Left lung (tissue), 10 donors: ENCODE measurements around the gene NTRK2. TPM values are rescaled to one million over a fixed set of nuclear protein-coding genes. Genes with fewer than 3 reads are reported as not detected.
A peak's percentile ranks its signal among the peaks of the same experiment; 100 is the strongest.

Experiments used
- ATAC-seq: fragments of 200-7000 bp; cut with Tn5 transposase; one replicate; pipeline ENCODE4 v1.9.1; 2020; ENCODE audit warnings: moderate library complexity
- DNase-seq, 4 donors: peaks; one replicate each; pipeline ENCODE4 v3.0.0-alpha.2; 2013 to 2020
- H3K27ac ChIP-seq, 2 donors: fragments of 200-600 bp; sonication (generic) in 1 of 2; one replicate each; pipeline versions ENCODE4 v1.5.0 to v1.8.0; 2020 to 2021
- H3K27me3 ChIP-seq, 2 donors: fragments of 200-600 bp; sonication (generic) in 1 of 2; one replicate each; pipeline versions ENCODE4 v1.5.0 to v1.8.0; 2020 to 2021
- H3K36me3 ChIP-seq, 2 donors: fragments of 200-600 bp; sonication (generic) in 1 of 2; one replicate each; pipeline versions ENCODE4 v1.5.0 to v1.8.0; 2020 to 2021
- H3K4me1 ChIP-seq, 2 donors: fragments of 200-600 bp; one replicate each; pipeline ENCODE4 v1.8.0; 2021
- H3K4me3 ChIP-seq, 2 donors: fragments of 200-600 bp; sonication (generic) in 1 of 2; one replicate each; pipeline versions ENCODE4 v1.5.0 to v1.8.0; 2020 to 2021; ENCODE audit warnings: mild to moderate bottlenecking in 1 of 2
- H3K9me3 ChIP-seq, 2 donors: fragments of 200-600 bp; sonication (generic) in 1 of 2; one replicate each; pipeline versions ENCODE4 v1.5.0 to v1.8.0; 2020 to 2021
- CTCF ChIP-seq, 2 donors: fragments of 200-600 bp; sonication (generic) in 1 of 2; IDR thresholded peaks; one replicate each; pipeline versions ENCODE4 v1.5.0 to v1.8.0; 2021; ENCODE audit warnings: antibody characterized with exemption in 2 of 2
- intact Hi-C, 2 donors: fragments of 100-400 bp; cut with DNase I; formaldehyde crosslinking; loops; one replicate each; pipeline versions ENCODE4 v1.11.2 to v1.14.2; 2022
- polyA plus RNA-seq, 6 donors: library from polyadenylated mRNA; unstranded; fragments of 120-200 nt; gene quantifications; one replicate each; pipeline ENCODE4 v1.2.1, GENCODE V29; 2013; ENCODE audit not compliant: insufficient read length in 6 of 6
- total RNA-seq, 2 donors: library from RNA; stranded (reverse); fragmentation: NEBNext Ultra II Directional; extraction: Animal tissue kit (Norgen Biotek cat#: 25700); gene quantifications; one replicate each; pipeline ENCODE4 v1.2.1, GENCODE V29; 2021
- donor health status: DM: no; HTN: yes; CAD: no.
- donor health status: DM: no; HTN: no; CAD: no.

NTRK2 gene
- total and polyA plus RNA-seq, 8 donors = 0.29 to 3.8 (median 1.7) TPM

- H3K36me3 ChIP-seq = no peaks in the 10 kb centered on the region
- H3K4me3 ChIP-seq = no peak overlapping the region
- H3K27ac ChIP-seq = peak overlapping the region in 1 of 2 donors; percentile 1
- peak; percentile 77 for ATAC-seq
- peaks cover 0 to 5% of the 10 kb centered on the region in 2 donors for H3K4me1 ChIP-seq
- no peaks in the 10 kb centered on the region for H3K27me3 ChIP-seq
- intact Hi-C loops = no loop called here
- no peak for TF ChIP-seq CTCF (IDR thresholded peaks at IDR 0.05)
- no peaks in the 10 kb centered on the region for H3K9me3 ChIP-seq
- DNase-seq = peak in 1 of 4 donors; percentile 36
Observed at GRCh38 chr9:84851935-84852585, 182.5 kb downstream of the NTRK2 start.

- TF ChIP-seq CTCF (IDR thresholded peaks at IDR 0.05) = no peak
- intact Hi-C loops = no loop called here
- Histone ChIP-seq H3K27ac (peak overlapping the region in 1 of 2 donors; percentile 1), H3K4me3 (no peak overlapping the region), H3K27me3 (no peaks in the 10 kb centered on the region), H3K36me3 (no peaks in the 10 kb centered on the region), H3K9me3 (no peaks in the 10 kb centered on the region), H3K4me1 (peaks cover 0 to 5% of the 10 kb centered on the region in 2 donors)
- no peak for DNase-seq
- no peak for ATAC-seq
Observed at GRCh38 chr9:84852617-84853301, 183.2 kb downstream of the NTRK2 start.

- no peaks in the 10 kb centered on the region for H3K27me3 ChIP-seq
- intact Hi-C loops = no loop called here
- no peaks in the 10 kb centered on the region for H3K36me3 ChIP-seq
- no peak overlapping the region for H3K4me3 ChIP-seq
- no peak for DNase-seq
- H3K27ac ChIP-seq = no peak overlapping the region
- TF ChIP-seq CTCF (IDR thresholded peaks at IDR 0.05) = no peak
- ATAC-seq = peak; percentile 15
- no peaks in the 10 kb centered on the region for H3K9me3 ChIP-seq
- peaks cover 0 to 5% of the 10 kb centered on the region in 2 donors for H3K4me1 ChIP-seq
Observed at GRCh38 chr9:84856181-84856632, 186.7 kb downstream of the NTRK2 start.

- H3K9me3 ChIP-seq = no peaks in the 10 kb centered on the region
- intact Hi-C loops = no loop called here
- ATAC-seq = no peak
- H3K27ac ChIP-seq = no peak overlapping the region
- no peaks in the 10 kb centered on the region for H3K27me3 ChIP-seq
- peaks cover 0 to 8% of the 10 kb centered on the region in 2 donors for H3K4me1 ChIP-seq
- H3K36me3 ChIP-seq = no peaks in the 10 kb centered on the region
- no peak overlapping the region for H3K4me3 ChIP-seq
- TF ChIP-seq CTCF (IDR thresholded peaks at IDR 0.05) = no peak
- no peak for DNase-seq
Observed at GRCh38 chr9:84857211-84857610, 187.7 kb downstream of the NTRK2 start.

GRCh38 chr9:84858364-84858763 lies 188.8 kb downstream of the NTRK2 start:
- TF ChIP-seq CTCF (IDR thresholded peaks at IDR 0.05) = no peak

More at GRCh38 chr9:84858364-84858763, 188.8 kb downstream of the NTRK2 start:
- intact Hi-C loops = no loop called here
- Histone ChIP-seq H3K4me1 (peaks cover 3 to 7% of the 10 kb centered on the region in 2 donors), H3K9me3 (no peaks in the 10 kb centered on the region), H3K4me3 (no peak overlapping the region), H3K36me3 (no peaks in the 10 kb centered on the region), H3K27ac (no peak overlapping the region), H3K27me3 (no peaks in the 10 kb centered on the region)
- ATAC-seq (no peak), DNase-seq (no peak)
